Effector memory CD4-positive, alpha-beta T cell (primary cell): Measurements from ENCODE around the gene TOP2B.

Source experiments
- DNase-seq, 3 donors: peaks; one replicate each; pipeline ENCODE4 v3.0.0-alpha.2; 2020
- H3K27ac ChIP-seq: 2 replicates; pipeline ENCODE4 v1.7.0; 2013; ENCODE audit warnings: mild to moderate bottlenecking, low read length, moderate library complexity; ENCODE audit not compliant: insufficient read depth, poor library complexity, severe bottlenecking
- H3K27me3 ChIP-seq: replicated peaks from 2 replicates; pipeline ENCODE4 v1.7.0; 2013; ENCODE audit warnings: mild to moderate bottlenecking, low read length; ENCODE audit not compliant: insufficient read depth, control insufficient read depth, poor library complexity, severe bottlenecking
- H3K36me3 ChIP-seq: 2 replicates; pipeline ENCODE4 v1.7.0; 2013; ENCODE audit warnings: mild to moderate bottlenecking, low read length, moderate library complexity; ENCODE audit not compliant: control insufficient read depth, insufficient read depth
- H3K4me1 ChIP-seq: 2 replicates; pipeline ENCODE4 v1.7.0; 2013; ENCODE audit warnings: low read length, mild to moderate bottlenecking; ENCODE audit not compliant: control insufficient read depth, insufficient read depth, poor library complexity, severe bottlenecking
- H3K4me3 ChIP-seq: 2 replicates; pipeline ENCODE4 v1.7.0; 2013; ENCODE audit warnings: low read length, low read depth, mild to moderate bottlenecking; ENCODE audit not compliant: insufficient read depth, poor library complexity, severe bottlenecking
- H3K9me3 ChIP-seq: 2 replicates; pipeline ENCODE4 v1.7.0; 2013; ENCODE audit warnings: mild to moderate bottlenecking, low read length, moderate library complexity; ENCODE audit not compliant: control insufficient read depth

TOP2B gene

DNA sequence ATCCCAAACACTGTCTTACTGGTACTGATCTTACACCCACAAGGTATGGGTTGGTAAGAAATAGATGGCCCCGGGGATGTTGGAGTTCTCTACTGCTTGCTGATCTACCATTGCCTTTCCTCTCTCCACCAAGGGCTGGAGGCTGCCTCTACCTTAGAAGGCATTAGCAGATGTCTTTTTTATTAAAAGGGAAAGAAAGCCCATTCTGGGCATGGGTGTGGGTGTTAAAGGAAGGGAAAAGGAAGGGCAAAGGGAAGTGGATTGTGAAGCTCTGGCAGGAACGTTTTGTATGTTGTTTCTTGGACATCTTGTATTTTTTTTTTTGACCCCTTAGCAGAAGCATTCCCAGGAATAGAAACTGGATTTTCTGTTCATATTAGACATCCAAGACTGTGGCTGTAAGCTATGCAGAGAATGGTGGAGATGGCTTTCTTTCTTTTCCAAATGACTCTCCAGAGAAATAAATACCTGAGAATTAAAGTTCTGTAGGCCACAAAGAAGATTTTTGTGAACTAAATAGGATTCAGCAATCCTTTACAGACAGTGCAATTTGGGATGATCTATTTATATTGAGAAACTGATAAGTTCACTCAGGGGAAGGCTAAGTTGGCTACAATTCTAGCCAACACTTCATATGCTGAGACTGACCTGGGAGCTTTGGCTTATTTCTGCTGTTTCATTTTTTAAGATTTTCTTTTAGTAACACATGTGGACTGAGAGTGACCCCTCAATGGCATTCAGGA lies 108.8 kb downstream of the TOP2B start:
- H3K4me1 ChIP-seq = no peaks in the 10 kb centered on the region
- no peak for DNase-seq
- H3K27ac ChIP-seq = no peak overlapping the region
- H3K36me3 ChIP-seq = no peaks in the 10 kb centered on the region
- no peaks in the 10 kb centered on the region for H3K27me3 ChIP-seq
- H3K4me3 ChIP-seq = no peak overlapping the region
- H3K9me3 ChIP-seq = no peaks in the 10 kb centered on the region

- H3K27ac ChIP-seq = no peak overlapping the region
- no peaks in the 10 kb centered on the region for H3K36me3 ChIP-seq
- no peaks in the 10 kb centered on the region for H3K9me3 ChIP-seq
- no peaks in the 10 kb centered on the region for H3K4me1 ChIP-seq
- no peak for DNase-seq
- no peaks in the 10 kb centered on the region for H3K27me3 ChIP-seq
- no peak overlapping the region for H3K4me3 ChIP-seq
Measured at GRCh38 chr3:25554376-25554775, 110.3 kb downstream of the TOP2B start.

- Histone ChIP-seq H3K4me3 (no peak overlapping the region), H3K27ac (no peak overlapping the region), H3K4me1 (no peaks in the 10 kb centered on the region), H3K36me3 (no peaks in the 10 kb centered on the region), H3K27me3 (no peaks in the 10 kb centered on the region), H3K9me3 (no peaks in the 10 kb centered on the region)
- no peak for DNase-seq
Measured at GRCh38 chr3:25552251-25552650, 112.5 kb downstream of the TOP2B start.

GRCh38 chr3:25548836-25549235 lies 115.9 kb downstream of the TOP2B start:
- no peaks in the 10 kb centered on the region for H3K9me3 ChIP-seq
- no peak for DNase-seq

GRCh38 chr3:25547943-25548674 lies 116.6 kb downstream of the TOP2B start:
- H3K27me3 ChIP-seq = no peaks in the 10 kb centered on the region
- DNase-seq = no peak
- H3K9me3 ChIP-seq = no peaks in the 10 kb centered on the region
- no peak overlapping the region for H3K27ac ChIP-seq
- H3K36me3 ChIP-seq = no peaks in the 10 kb centered on the region
- no peak overlapping the region for H3K4me3 ChIP-seq
- no peaks in the 10 kb centered on the region for H3K4me1 ChIP-seq

More at GRCh38 chr3:25548836-25549235, 115.9 kb downstream of the TOP2B start:
- H3K27ac ChIP-seq = no peak overlapping the region
- H3K27me3 ChIP-seq = no peaks in the 10 kb centered on the region
- H3K4me3 ChIP-seq = no peak overlapping the region
- no peaks in the 10 kb centered on the region for H3K36me3 ChIP-seq
- no peaks in the 10 kb centered on the region for H3K4me1 ChIP-seq
